IMR-90 (cell line): Measurements from ENCODE around the gene MICU1. TPM values are rescaled to one million over a fixed set of nuclear protein-coding genes. Genes with fewer than 3 reads are reported as not detected.

Source experiments
- ATAC-seq: fragments of 200-7000 bp; cut with Tn5 transposase; 2 replicates; pipeline ENCODE4 v1.9.1; 2020; ENCODE audit warnings: low read depth, mild to moderate bottlenecking, moderate library complexity
- BruUV-seq: library from RNA; stranded (reverse); fragments of 400-500 nt; replicated peaks from 2 replicates; lab custom pipeline; 2021; lab: Mats Ljungman, UMichigan
- CTCF ChIA-PET: fragments of 300-600 bp; formaldehyde crosslinking; extraction: SDS; loops from one replicate; lab custom pipeline; 2021; ENCODE audit warnings: antibody characterized with exemption; lab: Yijun Ruan, JAX
- POLR2A ChIA-PET: fragments of 300-600 bp; sonication (Branson Sonifier 250); formaldehyde crosslinking; loops from one replicate; lab custom pipeline; 2022; ENCODE audit warnings: antibody characterized with exemption; ENCODE audit not compliant: unreplicated experiment; lab: Charles Lee
- DNase-seq: peaks from one replicate; pipeline ENCODE4 v3.0.0; 2013
- H2AFZ ChIP-seq: replicated peaks from 2 replicates; pipeline ENCODE3; 2013; ENCODE audit warnings: low read length, mild to moderate bottlenecking; ENCODE audit not compliant: poor library complexity
- H2AK5ac ChIP-seq: 2 replicates; pipeline ENCODE4 v1.6.1; 2013; ENCODE audit warnings: low read depth, low read length, inconsistent platforms
- H2AK9ac ChIP-seq: replicated peaks from 2 replicates; pipeline ENCODE3; 2013; ENCODE audit warnings: mild to moderate bottlenecking, low read depth, low read length, moderate library complexity; ENCODE audit not compliant: poor library complexity
- H2BK120ac ChIP-seq: 2 replicates; pipeline ENCODE4 v1.6.1; 2013; ENCODE audit warnings: low read depth, low read length, inconsistent platforms
- H2BK15ac ChIP-seq: 3 replicates; pipeline ENCODE4 v1.6.1; 2013; ENCODE audit warnings: low read depth, low read length, inconsistent platforms
- H2BK20ac ChIP-seq: 2 replicates; pipeline ENCODE4 v1.6.1; 2013; ENCODE audit warnings: low read depth, mild to moderate bottlenecking, inconsistent platforms, low read length, moderate library complexity
- H2BK5ac ChIP-seq: 2 replicates; pipeline ENCODE4 v1.6.1; 2013; ENCODE audit warnings: mild to moderate bottlenecking, low read depth, low read length, inconsistent platforms; ENCODE audit not compliant: poor library complexity, severe bottlenecking
- H3K14ac ChIP-seq: replicated peaks from 2 replicates; pipeline ENCODE4 v1.6.1; 2013; ENCODE audit warnings: low read depth, low read length, inconsistent platforms
- H3K18ac ChIP-seq: 2 replicates; pipeline ENCODE4 v1.6.1; 2013; ENCODE audit warnings: low read depth, low read length, control low read depth
- H3K23ac ChIP-seq: 2 replicates; pipeline ENCODE4 v1.6.1; 2013; ENCODE audit warnings: low read depth, low read length, inconsistent platforms
- H3K27ac ChIP-seq: 2 replicates; pipeline ENCODE4 v1.5.1; 2013; ENCODE audit warnings: mild to moderate bottlenecking, control low read depth, low read length; ENCODE audit not compliant: insufficient read depth
- H3K27me3 ChIP-seq: 2 replicates; pipeline ENCODE4 v1.6.1; 2013; ENCODE audit warnings: low read length; ENCODE audit not compliant: control insufficient read depth, insufficient read depth
- H3K36me3 ChIP-seq: 2 replicates; pipeline ENCODE4 v1.6.1; 2013; ENCODE audit warnings: low read length, mixed read lengths; ENCODE audit not compliant: control insufficient read depth, insufficient read depth
- H3K4ac ChIP-seq: 2 replicates; pipeline ENCODE4 v1.6.1; 2013; ENCODE audit warnings: low read depth, low read length, inconsistent platforms
- H3K4me1 ChIP-seq: 2 replicates; pipeline ENCODE4 v1.6.1; 2013; ENCODE audit warnings: low read length, mixed read lengths; ENCODE audit not compliant: control insufficient read depth, insufficient read depth
- H3K4me2 ChIP-seq: 2 replicates; pipeline ENCODE4 v1.6.1; 2013; ENCODE audit warnings: low read depth, mild to moderate bottlenecking, control low read depth, low read length, moderate library complexity
- H3K4me3 ChIP-seq: 2 replicates; pipeline ENCODE4 v1.5.1; 2013; ENCODE audit warnings: low read depth, mild to moderate bottlenecking, control low read depth, low read length, moderate library complexity; ENCODE audit not compliant: insufficient read depth
- H3K56ac ChIP-seq: 2 replicates; pipeline ENCODE4 v1.6.1; 2013; ENCODE audit warnings: low read length, inconsistent platforms; ENCODE audit not compliant: insufficient read depth; ENCODE audit errors: extremely low read depth
- H3K79me1 ChIP-seq, 2 experiments: 2 replicates each; pipeline ENCODE4 v1.6.1; 2013; ENCODE audit warnings: low read length in 2 of 2, inconsistent platforms in 1 of 2, low read depth in 1 of 2
- H3K9ac ChIP-seq: 2 replicates; pipeline ENCODE4 v1.6.1; 2013; ENCODE audit warnings: low read depth, low read length, control low read depth
- H3K9me1 ChIP-seq: 2 replicates; pipeline ENCODE4 v1.6.1; 2013; ENCODE audit warnings: low read length, inconsistent platforms; ENCODE audit not compliant: insufficient read depth
- H3K9me3 ChIP-seq: 2 replicates; pipeline ENCODE4 v1.6.1; 2013; ENCODE audit warnings: low read length; ENCODE audit not compliant: control insufficient read depth, insufficient read depth
- H4K20me1 ChIP-seq: 2 replicates; pipeline ENCODE4 v1.6.1; 2013; ENCODE audit warnings: low read length, inconsistent platforms; ENCODE audit not compliant: insufficient read depth
- H4K5ac ChIP-seq: 2 replicates; pipeline ENCODE4 v1.6.1; 2013; ENCODE audit warnings: mild to moderate bottlenecking, low read depth, low read length, control low read depth
- H4K8ac ChIP-seq, 2 experiments: 2 replicates each; pipeline ENCODE4 v1.6.1; 2013; ENCODE audit warnings: low read depth in 2 of 2, low read length in 2 of 2, control low read depth in 1 of 2, inconsistent platforms in 1 of 2
- H4K91ac ChIP-seq: 2 replicates; pipeline ENCODE4 v1.6.1; 2013; ENCODE audit warnings: low read depth, low read length, inconsistent platforms; ENCODE audit not compliant: insufficient read depth
- BHLHE40 ChIP-seq: fragments of 150-350 bp; IDR thresholded peaks from 2 replicates; pipeline ENCODE4 v1.6.1; 2016; ENCODE audit warnings: mild to moderate bottlenecking, low read depth, low read length
- CTCF ChIP-seq: conservative IDR thresholded peaks from 2 replicates; pipeline ENCODE4 v1.5.1; 2012; ENCODE audit warnings: mild to moderate bottlenecking, low read depth, low read length, improper control_type of control experiment
- RAD21 ChIP-seq: IDR thresholded peaks from 2 replicates; pipeline ENCODE4 v1.6.1; 2012; ENCODE audit warnings: low read length, improper control_type of control experiment
- RCOR1 ChIP-seq: IDR thresholded peaks from 2 replicates; pipeline ENCODE4 v1.6.1; 2012; ENCODE audit warnings: mild to moderate bottlenecking, low read length, improper control_type of control experiment; ENCODE audit not compliant: insufficient replicate concordance
- WGBS, 2 experiments: methylation state at CpG; one replicate each; pipeline versions ENCODE4 v1.1.5 to v1.1.7; 2013; ENCODE audit warnings: missing lambda C conversion rate in 2 of 2; ENCODE audit not compliant: insufficient read length in 1 of 2; ENCODE audit errors: extremely low coverage in 2 of 2; 5-methylcytosine and 5-hydroxymethylcytosine counted together
- dilution Hi-C: fragments of 300-500 bp; cut with HindIII; formaldehyde crosslinking; loops from one replicate; pipeline ENCODE4 v1.14.3; 2018; ENCODE audit warnings: low sequenced_read_pairs; ENCODE audit not compliant: unreplicated experiment
- in situ Hi-C: fragments of 300-500 bp; cut with MboI; formaldehyde crosslinking; loops from 3 replicates; pipeline ENCODE4 v1.14.3; 2019; ENCODE audit warnings: low sequenced_read_pairs, inconsistent platforms, mixed read lengths
- intact Hi-C: fragments of 100-400 bp; cut with micrococcal nuclease; formaldehyde crosslinking; loops from 2 replicates; pipeline ENCODE4 v1.10.0; 2022
- polyA plus RNA-seq, 3 experiments: library from polyadenylated mRNA; depleted of rRNA; stranded (reverse); fragments of >200 nt; gene quantifications; 2 replicates each; pipeline ENCODE4 v1.2.3, GENCODE V29; 2012; ENCODE audit warnings: low replicate concordance in 1 of 3
- total RNA-seq: library from RNA; depleted of rRNA; stranded (reverse); fragments of >200 nt; gene quantifications from 2 replicates; pipeline ENCODE4 v1.2.3, GENCODE V29; 2012
- TF ChIP-seq, protein P1 (sequence below): fragments of 150-350 bp; IDR thresholded peaks from 2 replicates; pipeline ENCODE4 v1.6.1; 2017; ENCODE audit warnings: mild to moderate bottlenecking, antibody characterized with exemption, low read length, low read depth

The MICU1 gene
- total and polyA plus RNA-seq, 2 of the 4 experiments (the other 2 are of a cell fraction): 43.6 to 44.7 TPM

GRCh38 chr10:72416661-72417060 lies 209.2 kb downstream of the MICU1 start:
- POLR2A ChIA-PET: no interaction called here
- WGBS, 2 experiments: 90% methylated on average over 2 of the region's 4 CpGs; no CpG with 5 or more reads in 1 of the 2 experiments
- Histone ChIP-seq H2AFZ (no peak overlapping the region), H3K4ac (no peak overlapping the region), H3K9ac (no peak overlapping the region), H2BK20ac (no peak overlapping the region), H3K27me3 (no peaks in the 10 kb centered on the region), H3K23ac (no peak overlapping the region), H3K56ac (no peak overlapping the region), H4K20me1 (no peaks in the 10 kb centered on the region), H3K9me3 (no peaks in the 10 kb centered on the region), H3K4me3 (no peak overlapping the region), H4K8ac (no peak overlapping the region), H3K18ac (no peak overlapping the region), H3K4me1 (no peaks in the 10 kb centered on the region), H2BK15ac (no peak overlapping the region), H3K79me1 (no peaks in the 10 kb centered on the region; a peak in 1 of 4 replicates), H2AK9ac (no peak overlapping the region), H2BK5ac (no peak overlapping the region), H2BK120ac (no peak overlapping the region), H3K14ac (no peak overlapping the region), H2AK5ac (no peak overlapping the region), H4K91ac (no peak overlapping the region), H3K27ac (no peak overlapping the region), H3K9me1 (no peaks in the 10 kb centered on the region; the same call in 1 of the 2 replicates), H3K36me3 (peaks cover 4% of the 10 kb centered on the region), H3K4me2 (no peak overlapping the region), H4K5ac (no peak overlapping the region)
- dilution Hi-C loops: no loop called here
- CTCF ChIA-PET: interaction anchor here (0.6 kb wide), 1 partner anchor 538 kb away, joined by 3 read pairs; no protein-coding TSS in a partner anchor
- no TSS peak for BruUV-seq
- no peak for ATAC-seq
- TF ChIP-seq BHLHE40 (no peak), RCOR1 (no peak), CTCF (no peak), RAD21 (no peak)
- TF ChIP-seq, protein P1, sequence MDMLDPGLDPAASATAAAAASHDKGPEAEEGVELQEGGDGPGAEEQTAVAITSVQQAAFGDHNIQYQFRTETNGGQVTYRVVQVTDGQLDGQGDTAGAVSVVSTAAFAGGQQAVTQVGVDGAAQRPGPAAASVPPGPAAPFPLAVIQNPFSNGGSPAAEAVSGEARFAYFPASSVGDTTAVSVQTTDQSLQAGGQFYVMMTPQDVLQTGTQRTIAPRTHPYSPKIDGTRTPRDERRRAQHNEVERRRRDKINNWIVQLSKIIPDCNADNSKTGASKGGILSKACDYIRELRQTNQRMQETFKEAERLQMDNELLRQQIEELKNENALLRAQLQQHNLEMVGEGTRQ: no peak
- intact Hi-C loops: no loop called here
- DNase-seq: no peak
- in situ Hi-C loops: no loop called here
